HG03108 (cell line): ENCODE results near the gene TPPP2.
A peak's percentile ranks its signal among the peaks of the same experiment; 100 is the strongest.

Experiments used
- ATAC-seq: cut with Tn5 transposase; IDR thresholded peaks from one replicate; pipeline ENCODE4 v1.9.1; 2021; ENCODE audit warnings: moderate library complexity; ENCODE audit not compliant: unreplicated experiment

The TPPP2 gene

GRCh38 chr14:21056520-21057163 is 26.6 kb downstream of the TPPP2 start:
- ATAC-seq: no peak

GRCh38 chr14:21057803-21058675 is 28.0 kb downstream of the TPPP2 start, which contains the start of gene RNASE8:
TSS of gene RNASE8 (plus strand) at chr14:21057822. CDS start at chr14:21057893, 71 bp downstream.
- ATAC-seq: no peak

- no peak for ATAC-seq
Measured at GRCh38 chr14:21058903-21059302, 28.9 kb downstream of the TPPP2 start.

GRCh38 chr14:21059842-21060613 is 30.0 kb downstream of the TPPP2 start:
- ATAC-seq: no peak

- ATAC-seq: no peak
Measured at GRCh38 chr14:21060614-21061346, 30.8 kb downstream of the TPPP2 start.

- ATAC-seq: no peak
Measured at GRCh38 chr14:21061347-21061668, 31.3 kb downstream of the TPPP2 start.

GRCh38 chr14:21063479-21063878 is 33.5 kb downstream of the TPPP2 start:
- ATAC-seq: no peak

GRCh38 chr14:21066882-21067502 is 37.0 kb downstream of the TPPP2 start:
- ATAC-seq: no peak

GRCh38 chr14:21068521-21069387 is 38.7 kb downstream of the TPPP2 start:
- no peak for ATAC-seq

- ATAC-seq: no peak
Measured at GRCh38 chr14:21069388-21070082, 39.5 kb downstream of the TPPP2 start.

- no peak for ATAC-seq
Measured at GRCh38 chr14:21070083-21070609, 40.1 kb downstream of the TPPP2 start, which contains the start of gene ARHGEF40. TSS of gene ARHGEF40 (plus strand) at chr14:21070304. CDS start at chr14:21070397, 93 bp downstream.

GRCh38 chr14:21070610-21071224 is 40.7 kb downstream of the TPPP2 start:
- ATAC-seq: peak; percentile 1

- ATAC-seq: peak; percentile 70
Measured at GRCh38 chr14:21071225-21072030, 41.4 kb downstream of the TPPP2 start.

- no peak for ATAC-seq
Measured at GRCh38 chr14:21072031-21072473, 42.0 kb downstream of the TPPP2 start.

GRCh38 chr14:21072781-21073339 is 42.8 kb downstream of the TPPP2 start:
- ATAC-seq: no peak

- ATAC-seq: no peak
Measured at GRCh38 chr14:21073921-21074320, 43.9 kb downstream of the TPPP2 start.
